ENCODE results near the gene HERC6.

HERC6 gene

GRCh38 chr4:88396681-88397080 is 18.0 kb downstream of the HERC6 start:
- TF ChIP-seq, protein P1, sequence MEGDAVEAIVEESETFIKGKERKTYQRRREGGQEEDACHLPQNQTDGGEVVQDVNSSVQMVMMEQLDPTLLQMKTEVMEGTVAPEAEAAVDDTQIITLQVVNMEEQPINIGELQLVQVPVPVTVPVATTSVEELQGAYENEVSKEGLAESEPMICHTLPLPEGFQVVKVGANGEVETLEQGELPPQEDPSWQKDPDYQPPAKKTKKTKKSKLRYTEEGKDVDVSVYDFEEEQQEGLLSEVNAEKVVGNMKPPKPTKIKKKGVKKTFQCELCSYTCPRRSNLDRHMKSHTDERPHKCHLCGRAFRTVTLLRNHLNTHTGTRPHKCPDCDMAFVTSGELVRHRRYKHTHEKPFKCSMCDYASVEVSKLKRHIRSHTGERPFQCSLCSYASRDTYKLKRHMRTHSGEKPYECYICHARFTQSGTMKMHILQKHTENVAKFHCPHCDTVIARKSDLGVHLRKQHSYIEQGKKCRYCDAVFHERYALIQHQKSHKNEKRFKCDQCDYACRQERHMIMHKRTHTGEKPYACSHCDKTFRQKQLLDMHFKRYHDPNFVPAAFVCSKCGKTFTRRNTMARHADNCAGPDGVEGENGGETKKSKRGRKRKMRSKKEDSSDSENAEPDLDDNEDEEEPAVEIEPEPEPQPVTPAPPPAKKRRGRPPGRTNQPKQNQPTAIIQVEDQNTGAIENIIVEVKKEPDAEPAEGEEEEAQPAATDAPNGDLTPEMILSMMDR (IDR thresholded peaks at IDR 0.05; ENCODE audit: insufficient read depth, missing control alignments), result no peak
- DNase-seq (ENCODE audit: insufficient read length, low spot score) (no peak), FAIRE-seq (no peak)

DNA sequence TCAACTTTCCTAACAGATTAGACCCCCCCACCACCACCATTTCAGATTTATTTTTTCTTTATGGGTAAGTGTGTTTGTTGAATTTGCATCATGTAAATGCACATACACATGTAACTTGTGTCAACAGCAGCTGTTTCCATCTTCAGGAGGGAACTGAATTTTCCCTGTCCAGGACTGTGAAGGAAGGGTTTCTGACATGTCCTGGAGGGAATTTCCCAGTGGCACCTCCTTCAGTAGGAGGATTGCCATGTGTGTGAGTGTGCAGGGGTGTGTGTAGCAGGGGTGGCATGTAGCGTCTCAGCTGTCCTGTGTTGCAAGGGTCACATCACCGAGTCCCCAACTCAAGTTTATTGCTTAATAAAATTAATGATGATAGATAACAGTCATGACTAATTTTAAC is 19.7 kb downstream of the HERC6 start:
- DNase-seq (ENCODE audit: insufficient read length, low spot score) (no peak), FAIRE-seq (no peak)
- TF ChIP-seq, protein P1 (IDR thresholded peaks at IDR 0.05; ENCODE audit: insufficient read depth, missing control alignments), result no peak

GRCh38 chr4:88409206-88409605 is 30.6 kb downstream of the HERC6 start:
- DNase-seq (ENCODE audit: insufficient read length, low spot score) (no peak), FAIRE-seq (no peak)
- TF ChIP-seq, protein P1 (IDR thresholded peaks at IDR 0.05; ENCODE audit: insufficient read depth, missing control alignments), result no peak

DNA sequence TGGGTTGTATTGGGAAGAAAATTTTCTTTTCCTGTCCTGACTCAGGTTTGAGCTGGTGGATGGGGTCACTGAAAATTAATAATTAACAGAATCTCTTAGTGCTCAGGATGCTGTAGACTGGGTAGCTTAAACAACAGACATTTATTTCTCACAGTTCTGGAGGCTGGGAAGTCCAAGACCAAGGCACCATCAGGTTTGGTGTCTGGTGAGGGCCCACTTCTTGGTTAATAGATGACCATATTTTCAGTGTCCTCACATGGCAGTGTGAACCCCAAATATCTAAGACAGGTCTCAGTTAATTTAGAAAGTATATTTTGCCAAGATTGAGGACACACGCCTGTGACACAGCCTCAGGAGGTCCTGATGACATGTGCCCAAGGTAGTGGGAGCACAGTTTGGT is 31.1 kb downstream of the HERC6 start:
- FAIRE-seq, result no peak
- DNase-seq (ENCODE audit: insufficient read length, low spot score), result no peak
- TF ChIP-seq, protein P1 (IDR thresholded peaks at IDR 0.05; ENCODE audit: insufficient read depth, missing control alignments), result no peak

- DNase-seq (ENCODE audit: insufficient read length, low spot score) (no peak), FAIRE-seq (no peak)
- TF ChIP-seq, protein P1 (IDR thresholded peaks at IDR 0.05; ENCODE audit: insufficient read depth, missing control alignments), result no peak
These were observed 32.9 kb downstream of the HERC6 start for GRCh38 chr4:88411491-88412096.

DNA sequence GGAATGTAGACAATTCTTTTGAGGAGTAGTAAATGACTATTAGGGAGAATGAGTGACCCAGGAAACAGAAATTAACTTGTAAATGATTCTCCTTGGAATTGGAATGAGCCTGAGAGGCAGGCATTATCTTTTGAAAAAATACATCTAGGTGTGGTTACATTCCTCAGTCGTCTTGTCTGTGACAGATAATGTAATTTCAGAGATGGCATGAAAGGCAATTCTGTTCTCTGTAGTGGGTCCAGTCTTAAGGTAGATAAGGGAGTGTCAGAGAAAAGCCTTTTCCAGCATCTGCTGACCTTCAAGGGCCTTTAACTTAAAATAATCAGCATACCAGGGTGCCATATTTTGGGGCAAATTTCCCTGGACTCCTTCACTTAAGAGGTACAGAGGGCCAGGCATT is 35.1 kb downstream of the HERC6 start:
- TF ChIP-seq, protein P1 (IDR thresholded peaks at IDR 0.05; ENCODE audit: insufficient read depth, missing control alignments), result no peak
- no peak for DNase-seq (ENCODE audit: insufficient read length, low spot score)
- FAIRE-seq, result no peak

DNA sequence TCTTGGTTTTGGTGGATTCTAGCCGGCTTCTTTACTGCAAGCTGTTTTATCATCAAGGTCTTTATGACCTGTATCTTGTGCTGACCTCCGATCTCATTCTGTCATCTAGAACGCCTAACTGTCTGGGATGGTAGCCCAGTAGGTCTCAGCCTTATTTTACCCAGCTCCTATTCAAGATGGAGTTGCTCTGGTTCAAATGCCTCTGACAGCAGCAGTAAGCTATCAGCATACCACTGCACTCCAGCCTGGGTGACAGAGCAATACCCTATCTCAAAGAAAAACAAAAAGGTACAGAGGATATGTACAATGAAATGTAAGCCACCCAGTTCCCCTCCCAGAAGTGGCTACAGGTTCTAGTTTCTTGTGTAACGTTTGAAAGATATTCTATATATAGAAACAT is 36.1 kb downstream of the HERC6 start:
- DNase-seq (ENCODE audit: insufficient read length, low spot score) (no peak), FAIRE-seq (no peak)
- TF ChIP-seq, protein P1 (IDR thresholded peaks at IDR 0.05; ENCODE audit: insufficient read depth, missing control alignments), result no peak
